Left colon (tissue), 2 donors: ENCODE results near the gene MSMB. TPM values are rescaled to one million over a fixed set of nuclear protein-coding genes. Genes with fewer than 3 reads are reported as not detected.

Experiments used
- ATAC-seq: fragments of 200-7000 bp; cut with Tn5 transposase; one replicate; pipeline ENCODE4 v1.9.1; 2020; ENCODE audit warnings: mild to moderate bottlenecking, moderate library complexity
- DNase-seq, 2 donors: peaks; one replicate each; pipeline ENCODE4 v3.0.0-alpha.2; 2020
- intact Hi-C, 2 donors: fragments of 100-400 bp; cut with DNase I in 1 of 2; cut with micrococcal nuclease in 1 of 2; formaldehyde crosslinking; loops; one replicate each; pipeline versions ENCODE4 v1.11.2 to v1.14.0; 2022; cut with DNase I, micrococcal nuclease
- total RNA-seq, 2 donors: library from RNA; stranded (reverse); fragmentation: NEBNext Ultra II Directional; extraction: Animal tissue kit (Norgen Biotek cat#: 25700); gene quantifications; one replicate each; pipeline ENCODE4 v1.2.1, GENCODE V29; 2021
- donor health status: DM: no; HTN: no; CAD: no.
- donor health status: DM: yes; HTN: yes; CAD: no.

MSMB gene
- total RNA-seq, 2 donors from 2014 or later = not detected

DNA sequence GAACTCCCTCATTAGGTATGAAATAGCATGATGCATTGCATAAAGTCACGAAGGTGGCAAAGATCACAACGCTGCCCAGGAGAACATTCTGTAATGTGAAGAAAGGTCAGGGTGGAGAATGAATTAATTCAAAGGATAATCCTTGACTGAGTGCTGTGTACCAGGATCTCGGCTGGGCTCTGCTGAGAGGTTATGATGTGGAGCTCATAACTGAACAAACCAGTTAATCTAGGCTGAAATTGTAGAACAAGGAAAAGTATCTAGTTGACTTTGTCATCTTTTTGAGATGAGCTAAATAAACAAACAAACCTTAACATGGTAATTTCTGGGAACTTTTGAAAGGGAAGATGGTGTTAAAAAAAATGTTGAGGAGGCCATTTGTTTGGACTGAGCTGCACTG, 6.1 kb downstream of the MSMB start:
- DNase-seq (no peak), ATAC-seq (no peak)
- intact Hi-C loops = no loop called here

- DNase-seq (no peak), ATAC-seq (no peak)
- intact Hi-C loops = no loop called here
These were observed 8.8 kb downstream of the MSMB start for GRCh38 chr10:46037107-46037825.

DNA sequence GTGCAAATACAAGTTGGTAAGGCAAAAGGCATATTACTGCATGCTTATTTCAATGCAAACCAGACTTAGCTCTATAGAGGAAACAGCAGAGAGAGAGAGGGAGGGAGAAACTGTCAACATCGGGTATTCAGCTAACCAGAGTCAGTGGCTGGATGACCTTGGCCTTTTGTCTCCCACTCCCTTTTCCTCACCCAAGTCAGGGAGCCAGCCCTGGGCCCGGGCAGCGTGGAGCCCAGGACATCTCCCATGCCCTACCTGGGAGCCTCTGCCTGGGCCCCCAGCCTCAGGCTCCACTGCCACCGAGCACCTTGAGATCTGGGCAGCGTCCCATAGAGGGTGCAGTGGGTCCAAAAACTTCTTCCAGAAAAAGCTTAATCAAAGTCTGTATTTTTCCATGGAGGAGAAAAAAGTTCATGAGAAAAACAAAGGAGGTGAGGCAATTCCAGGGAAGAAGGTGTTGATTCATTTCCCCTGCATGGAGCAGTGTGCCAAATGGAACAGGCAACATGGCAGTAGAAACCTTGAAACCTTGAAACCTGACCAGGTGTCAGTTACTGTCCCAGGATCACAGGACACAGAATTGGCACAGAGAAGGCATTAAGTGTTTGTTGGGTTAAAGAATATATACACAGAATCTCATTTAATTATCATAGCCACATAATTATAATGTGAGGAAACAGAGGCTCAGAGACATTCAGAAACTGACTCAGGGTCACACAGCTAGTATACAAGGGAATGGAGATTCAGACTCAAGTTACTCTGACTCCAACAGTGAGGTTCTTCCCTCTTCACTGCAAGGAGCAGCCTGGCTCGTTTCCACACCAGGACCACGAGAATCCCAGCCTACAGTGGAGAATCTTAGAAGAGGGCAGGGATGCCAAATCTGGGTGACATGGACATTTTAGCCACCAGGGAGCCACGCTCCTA, 9.9 kb downstream of the MSMB start:
- ATAC-seq = no peak
- intact Hi-C loops = no loop called here
- DNase-seq = no peak

GRCh38 chr10:46033602-46034011, 12.5 kb downstream of the MSMB start:
- peak in 1 of 2 donors; percentile 30 for DNase-seq
- intact Hi-C loops = no loop called here
- no peak for ATAC-seq

- DNase-seq (no peak), ATAC-seq (no peak)
- intact Hi-C loops = no loop called here
These were observed 14.2 kb downstream of the MSMB start for GRCh38 chr10:46031648-46032532.

DNA sequence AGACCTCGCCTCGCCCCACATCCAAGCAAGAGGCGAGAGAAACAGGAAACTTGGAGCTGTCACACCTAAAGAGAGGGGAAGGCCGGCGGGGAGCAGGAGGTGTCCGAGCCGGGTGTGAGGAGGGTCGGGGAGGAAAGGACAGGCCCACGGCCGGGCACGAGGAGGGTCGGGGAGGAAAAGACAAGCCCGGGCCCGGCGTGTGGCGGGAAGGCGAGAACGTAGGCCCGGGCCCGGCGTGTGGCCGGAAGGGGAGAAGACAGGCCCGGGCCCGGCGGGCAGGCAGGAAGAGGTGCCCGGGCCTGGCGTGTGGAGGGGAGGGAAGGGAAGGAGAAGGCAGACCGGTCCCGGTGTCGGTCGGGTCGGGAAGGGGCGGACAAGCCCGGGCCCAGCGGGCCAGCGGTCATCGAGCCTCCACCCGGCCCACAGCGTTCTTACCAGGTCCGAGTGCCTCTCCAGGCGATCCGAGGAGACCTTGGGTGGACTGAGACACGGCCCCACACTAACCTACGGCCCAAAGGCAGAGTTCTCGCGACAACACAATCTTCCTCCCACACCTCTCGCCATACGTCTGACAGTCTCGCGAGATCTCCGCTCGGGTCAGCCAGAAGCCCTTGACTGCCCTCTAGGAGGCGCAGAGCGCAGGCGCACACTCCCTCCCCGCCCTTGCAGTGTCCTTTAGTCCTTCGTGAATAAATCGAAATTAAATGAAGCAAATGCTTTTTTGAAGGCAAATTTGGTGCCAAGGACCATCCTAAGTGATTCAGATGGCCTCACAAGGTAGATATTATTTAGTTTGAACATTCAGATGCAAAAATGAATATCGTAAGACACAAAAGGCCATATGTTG, 15.8 kb downstream of the MSMB start, which contains the start of gene NCOA4:
Gene NCOA4 (minus strand): TSS at position 533 of the 847 bp plus-strand sequence. CDS start 13,943 bp downstream, outside the sequence.
- peak; percentile 89 for ATAC-seq
- DNase-seq = peak; percentile 98
- intact Hi-C loops = no loop called here

GRCh38 chr10:46029461-46030030, 16.5 kb downstream of the MSMB start:
- no peak for ATAC-seq
- no peak for DNase-seq
- intact Hi-C loops = no loop called here

DNA sequence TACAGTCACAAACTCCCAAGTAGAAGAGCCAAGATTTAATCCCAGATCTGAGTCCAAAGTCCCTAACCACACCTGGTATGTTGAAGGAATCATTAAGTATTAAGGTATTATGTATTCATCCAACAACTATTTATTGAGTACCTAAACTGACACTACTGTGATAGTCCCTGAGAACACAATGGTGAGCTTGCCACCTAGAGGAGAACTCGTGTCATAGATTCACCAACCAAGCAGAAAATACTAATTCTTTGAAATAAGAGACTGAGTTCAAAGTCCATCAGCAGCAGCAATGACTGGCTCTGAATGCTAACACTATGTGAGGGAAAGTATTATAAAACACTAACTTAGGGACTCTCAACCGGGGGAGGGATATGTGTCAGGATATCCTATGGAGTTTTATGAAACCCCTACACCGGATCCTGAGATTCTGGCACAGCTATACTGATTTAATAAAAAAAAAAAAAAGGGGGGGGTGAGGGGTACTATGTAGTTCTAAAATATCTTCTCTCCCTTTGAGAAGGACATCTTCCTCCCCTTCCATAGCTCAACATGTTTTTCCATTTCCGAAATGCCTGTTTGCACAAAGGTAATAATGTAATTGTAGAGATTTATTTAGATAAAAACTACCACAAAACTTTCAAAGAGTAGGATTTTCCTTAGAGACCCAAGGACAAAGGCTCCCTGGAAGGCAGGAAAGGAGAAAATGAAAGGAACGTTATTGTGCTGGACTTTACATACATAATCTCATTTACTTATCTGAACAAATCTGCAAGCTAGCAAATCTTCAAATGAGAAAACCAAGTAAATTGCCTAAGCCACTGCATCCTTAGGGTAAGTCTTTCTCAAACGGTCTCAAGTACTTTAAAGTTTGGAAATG, 17.2 kb downstream of the MSMB start:
- intact Hi-C loops = no loop called here
- peak in 1 of 2 donors; percentile 43 for DNase-seq

GRCh38 chr10:46026106-46026505, 20.0 kb downstream of the MSMB start:
- no peak for ATAC-seq
- intact Hi-C loops = no loop called here
- no peak for DNase-seq

More for the DNA sequence above, 17.2 kb downstream of the MSMB start:
- peak; percentile 57 for ATAC-seq

DNA sequence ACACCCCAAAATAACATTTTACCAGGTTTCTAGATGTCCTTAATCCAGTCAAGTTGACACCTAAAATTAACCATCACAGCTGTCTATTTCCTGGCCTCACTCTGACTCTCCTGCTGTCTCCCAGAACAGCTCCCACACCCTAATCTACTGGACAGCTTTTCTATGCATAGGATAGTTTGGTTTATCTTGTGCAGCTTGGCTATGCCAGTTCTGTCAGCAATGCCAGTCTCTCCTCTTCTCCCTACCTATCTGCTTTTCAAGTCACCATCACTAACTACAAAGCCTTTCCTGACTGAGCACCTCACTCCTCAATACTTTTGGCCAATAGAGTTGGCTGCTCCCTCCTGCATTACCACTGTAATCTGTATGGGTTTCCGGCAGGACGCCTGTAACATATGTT, 20.7 kb downstream of the MSMB start:
- ATAC-seq (no peak), DNase-seq (no peak)
- intact Hi-C loops = no loop called here

GRCh38 chr10:46024948-46025347, 21.1 kb downstream of the MSMB start:
- ATAC-seq (no peak), DNase-seq (no peak)
- intact Hi-C loops = no loop called here

DNA sequence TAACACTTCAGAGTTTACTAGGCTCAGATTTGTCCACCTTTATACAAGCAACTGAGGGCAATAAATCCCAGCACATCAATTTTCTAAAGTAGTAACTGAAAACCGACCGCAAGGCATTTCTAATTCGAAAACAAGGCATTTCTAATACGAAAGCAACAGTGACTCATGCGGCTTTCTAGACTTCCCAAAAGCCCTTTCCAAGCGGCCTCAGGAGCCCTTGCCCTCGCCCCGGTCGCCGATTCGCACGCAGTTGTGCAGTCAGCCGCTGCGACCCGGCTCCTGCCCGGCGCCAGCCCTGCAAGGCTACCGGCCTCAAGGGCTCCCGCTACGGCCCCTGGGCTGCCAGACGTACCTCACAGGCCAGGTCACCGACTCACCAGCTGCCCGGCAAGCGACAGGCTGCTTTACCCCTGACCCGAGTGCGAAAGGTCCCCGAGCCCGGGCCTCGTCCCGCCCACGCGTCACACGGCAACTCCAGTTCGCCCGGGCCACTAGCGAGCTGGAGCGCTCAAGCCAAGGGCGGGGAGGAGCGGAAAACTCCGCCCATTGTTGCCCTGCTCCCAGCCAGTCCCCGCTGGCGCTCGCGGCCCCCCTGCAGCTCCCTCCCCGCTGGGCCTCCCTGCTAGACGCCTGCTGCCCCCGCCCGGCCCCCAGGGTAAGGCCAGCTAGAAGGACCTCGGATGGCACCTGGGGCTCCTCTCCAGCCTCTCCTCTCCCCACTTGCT, 22.9 kb downstream of the MSMB start:
- ATAC-seq (peak; percentile 95), DNase-seq (peak; percentile 92 to 93)
- intact Hi-C loops = no loop called here

GRCh38 chr10:46020344-46020657, 25.8 kb downstream of the MSMB start:
- DNase-seq = no peak
- intact Hi-C loops = no loop called here
- ATAC-seq = no peak

DNA sequence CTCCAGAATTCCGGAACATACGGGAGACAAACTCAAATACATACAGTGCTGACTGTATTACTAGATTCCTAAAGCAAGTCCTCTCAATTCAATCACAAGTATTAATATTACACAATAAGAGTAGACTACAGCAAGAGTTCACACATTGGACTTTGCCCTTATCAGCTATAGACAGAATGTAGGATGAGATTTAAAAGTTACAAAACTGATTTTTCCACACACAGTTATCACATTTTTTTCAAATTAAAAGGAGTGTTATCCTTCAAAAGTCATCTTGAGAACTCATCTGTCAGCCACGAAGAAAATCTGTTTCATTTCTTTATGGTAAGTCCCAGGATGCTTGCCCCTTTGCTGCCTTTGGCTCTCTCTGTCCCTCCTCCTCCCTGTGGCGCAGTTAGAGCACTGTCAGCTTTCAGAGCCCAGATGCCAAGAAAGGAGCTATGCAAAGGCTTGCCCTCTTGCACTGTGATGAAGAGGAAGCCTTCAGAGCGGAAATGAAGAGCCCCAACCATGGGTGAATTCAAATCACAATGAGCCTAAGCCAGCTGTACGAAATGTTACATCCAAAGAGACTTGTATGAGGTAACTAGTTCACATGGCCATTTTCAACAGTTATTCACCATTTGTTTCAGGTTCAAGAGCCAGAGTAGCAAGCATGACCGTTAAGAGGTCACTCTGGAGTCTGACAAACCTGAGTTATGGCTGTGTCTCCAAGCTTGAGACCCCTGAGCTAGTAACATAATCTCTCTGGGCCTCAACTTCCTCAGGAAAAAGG, 26.3 kb downstream of the MSMB start:
- intact Hi-C loops = no loop called here
- ATAC-seq = no peak
- peak in 1 of 2 donors; percentile 31 for DNase-seq

GRCh38 chr10:46019177-46019528, 26.9 kb downstream of the MSMB start:
- ATAC-seq = no peak
- intact Hi-C loops = no loop called here

More at GRCh38 chr10:46019177-46019528, 26.9 kb downstream of the MSMB start:
- DNase-seq = no peak
